Fibroblast of gingiva (primary cell): Measurements from ENCODE around the gene ALOX12.

Experiments
- DNase-seq: peaks from one replicate; pipeline ENCODE4 v3.0.0-alpha.2; 2011; ENCODE audit warnings: low read depth

Gene ALOX12

DNA sequence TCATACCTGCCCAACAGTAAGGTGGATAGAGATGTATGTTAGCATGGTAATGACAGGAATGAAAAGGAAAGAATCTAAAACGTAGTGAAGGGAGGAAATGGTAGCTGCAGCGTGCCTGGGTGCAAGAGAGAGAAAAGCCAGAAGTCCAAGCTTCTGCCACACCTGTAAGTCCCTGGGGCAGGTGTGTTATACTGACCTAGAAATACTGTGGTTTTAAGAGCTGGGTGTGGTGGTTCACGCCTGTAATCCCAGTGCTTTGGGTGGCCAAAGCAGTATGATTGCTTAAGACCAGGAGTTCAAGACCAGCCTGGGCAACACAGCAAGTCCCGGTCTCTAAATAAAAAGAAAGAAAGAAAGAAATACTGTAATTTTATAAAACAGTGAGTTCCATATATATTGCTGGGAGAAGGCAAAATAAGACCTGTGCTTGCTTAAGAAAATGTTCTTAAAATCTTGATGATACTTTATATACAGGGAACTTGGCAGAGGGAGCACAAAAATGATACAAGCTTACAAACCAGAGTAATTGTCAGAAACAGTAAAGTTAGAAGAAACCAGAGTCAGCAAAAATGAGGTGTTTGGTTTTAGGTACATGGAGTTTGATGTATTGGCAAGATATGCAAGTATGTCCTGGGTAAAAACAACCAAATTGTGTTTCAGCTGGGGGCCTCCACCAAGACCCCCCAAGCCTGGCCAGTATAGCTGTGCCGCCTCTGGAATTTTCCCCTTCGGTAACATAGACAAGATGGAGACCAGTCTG lies 6.6 kb downstream of the ALOX12 start:
- DNase-seq, result no peak

DNA sequence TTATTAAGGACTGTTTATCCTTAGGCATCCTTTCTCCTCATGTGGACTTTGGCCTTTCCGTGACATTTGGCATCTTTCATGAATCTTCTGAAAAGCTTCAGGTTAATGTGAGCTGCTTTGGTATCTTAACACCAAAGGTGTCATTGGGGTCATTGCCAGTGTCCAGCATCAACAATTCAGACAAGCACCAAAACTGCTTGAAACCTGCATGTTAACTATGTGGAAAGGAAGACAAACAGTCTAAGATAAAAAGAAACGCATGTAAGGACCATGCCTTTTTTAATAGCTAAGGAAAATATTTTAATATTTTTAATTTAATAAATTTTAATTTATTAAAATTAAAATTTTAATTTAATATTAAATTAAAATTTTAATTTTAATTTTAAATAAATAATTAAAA lies 7.9 kb downstream of the ALOX12 start:
- no peak for DNase-seq

DNA sequence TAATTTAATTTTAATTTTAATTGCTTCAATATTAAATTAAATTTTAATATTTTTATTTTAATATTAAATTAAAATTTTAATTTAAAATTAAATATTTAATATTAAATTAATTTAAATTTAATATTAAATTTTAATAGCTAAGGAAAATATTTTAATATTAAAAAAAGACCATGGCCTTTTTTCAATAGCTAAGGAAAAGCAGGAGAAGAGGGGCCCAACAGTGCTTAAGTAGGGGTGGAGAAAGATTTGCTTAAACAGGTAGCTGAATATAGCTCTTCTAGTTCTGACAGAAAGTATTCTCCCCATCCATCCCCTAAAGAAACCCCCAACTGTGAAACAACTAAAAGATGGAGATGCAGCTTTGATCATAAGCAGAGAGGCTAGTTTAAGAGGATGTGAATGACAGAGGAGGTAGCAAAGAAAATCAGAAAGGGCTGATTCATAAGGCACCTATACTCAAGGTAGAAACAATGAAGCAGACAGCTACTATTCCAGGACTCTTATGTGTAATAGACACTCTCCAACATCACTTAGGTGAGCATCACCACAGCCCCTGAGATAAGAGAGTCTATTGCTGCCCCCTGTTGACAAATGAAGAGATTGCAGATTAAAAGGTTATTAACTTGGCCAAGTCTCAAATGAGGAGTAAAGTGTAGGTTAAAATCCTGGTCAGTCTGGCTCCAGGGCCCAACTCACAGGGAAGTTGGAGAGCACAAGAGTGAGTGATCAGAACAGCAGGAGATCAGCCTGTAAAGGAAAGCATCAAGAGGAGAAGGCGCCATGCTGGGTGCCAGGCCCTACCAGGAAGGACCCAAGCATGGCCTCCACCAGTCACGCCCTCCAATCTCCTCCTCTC lies 8.8 kb downstream of the ALOX12 start:
- DNase-seq, result peak; percentile 25

DNA sequence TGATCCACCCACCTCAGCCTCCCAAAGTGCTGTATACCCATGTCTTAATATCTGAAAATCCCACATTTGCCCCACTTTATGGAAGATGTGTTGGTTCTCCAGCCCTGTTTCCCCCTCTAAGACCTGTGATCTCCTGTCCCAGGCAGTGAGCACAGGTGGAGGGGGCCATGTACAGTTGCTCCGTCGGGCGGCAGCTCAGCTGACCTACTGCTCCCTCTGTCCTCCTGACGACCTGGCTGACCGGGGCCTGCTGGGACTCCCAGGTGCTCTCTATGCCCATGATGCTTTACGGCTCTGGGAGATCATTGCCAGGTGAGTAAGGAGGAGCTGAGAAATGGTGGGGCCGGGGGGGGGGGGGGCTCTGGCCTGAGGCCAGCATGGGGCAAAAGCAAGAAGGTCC lies 9.9 kb downstream of the ALOX12 start:
- no peak for DNase-seq

DNA sequence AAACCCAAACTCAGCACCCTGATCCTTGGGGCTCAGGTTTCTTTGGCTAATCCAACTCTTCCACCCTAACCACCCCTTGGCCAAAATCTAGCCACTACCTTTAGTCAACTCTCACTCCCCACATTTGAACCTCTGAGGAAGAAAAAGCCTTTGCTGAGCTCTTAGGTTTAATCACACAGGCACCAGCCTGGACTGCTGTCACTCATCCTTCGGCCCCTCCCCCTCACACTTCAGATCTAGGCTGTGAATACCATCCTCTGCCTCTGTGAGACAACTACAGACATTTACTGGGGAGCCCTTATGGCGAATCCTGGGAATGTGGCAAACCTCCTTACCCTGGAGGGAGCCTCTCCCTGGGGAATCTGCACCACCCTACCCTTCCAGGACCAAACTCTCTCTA lies 11.3 kb downstream of the ALOX12 start:
- no peak for DNase-seq

DNA sequence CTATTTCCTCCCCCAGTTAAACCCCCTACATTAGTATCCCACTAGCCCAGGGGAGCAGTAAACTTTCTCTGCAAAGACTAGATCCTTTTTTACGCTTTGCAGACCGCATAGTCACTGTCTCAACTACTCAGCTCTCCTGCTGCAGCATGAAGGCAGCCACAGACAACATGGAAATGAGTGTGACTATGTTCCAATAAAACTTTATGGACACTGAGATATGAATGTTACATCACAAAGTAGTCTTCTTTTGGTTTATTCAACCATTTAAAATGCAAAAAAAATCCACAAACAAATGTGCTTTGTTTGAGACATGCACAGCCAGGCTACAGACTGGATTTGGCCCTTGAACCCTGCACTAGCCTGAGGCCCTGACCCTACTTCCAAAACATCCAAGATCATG lies 14.7 kb downstream of the ALOX12 start:
- DNase-seq, result no peak

DNA sequence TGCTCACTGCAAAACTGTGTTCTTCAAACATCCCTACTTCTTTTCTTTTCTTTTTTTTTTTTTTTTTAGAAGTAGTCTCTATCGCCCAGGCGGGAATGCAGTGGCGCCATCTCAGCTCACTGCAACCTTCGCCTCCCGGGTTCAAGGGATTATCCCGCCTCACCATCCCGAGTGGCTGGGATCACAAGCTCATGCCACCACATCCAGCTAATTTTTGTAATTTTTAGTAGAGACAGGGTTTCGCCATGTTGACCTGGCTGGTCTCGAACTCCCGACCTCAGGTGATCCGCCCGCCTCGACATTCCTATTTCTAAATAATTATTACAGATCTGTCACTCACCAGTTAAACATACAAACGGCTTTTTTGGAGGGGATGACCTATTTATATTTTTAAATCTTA lies 15.6 kb downstream of the ALOX12 start:
- DNase-seq, result no peak

DNA sequence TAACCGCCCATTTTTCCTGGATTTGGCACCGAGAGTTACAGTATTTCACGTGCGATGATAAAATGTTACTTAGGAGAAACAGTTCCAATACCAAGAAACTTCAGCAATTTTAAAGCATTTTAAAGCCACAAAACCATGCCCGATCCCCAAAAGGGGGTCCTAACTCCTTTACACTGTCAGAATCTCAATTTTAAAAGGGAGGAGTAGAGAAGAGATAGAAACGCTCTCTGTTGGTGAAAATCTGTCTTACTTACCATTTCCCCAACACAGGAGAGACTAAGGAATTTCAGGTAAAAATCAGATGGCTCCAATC lies 16.0 kb downstream of the ALOX12 start:
- DNase-seq, result no peak

DNA sequence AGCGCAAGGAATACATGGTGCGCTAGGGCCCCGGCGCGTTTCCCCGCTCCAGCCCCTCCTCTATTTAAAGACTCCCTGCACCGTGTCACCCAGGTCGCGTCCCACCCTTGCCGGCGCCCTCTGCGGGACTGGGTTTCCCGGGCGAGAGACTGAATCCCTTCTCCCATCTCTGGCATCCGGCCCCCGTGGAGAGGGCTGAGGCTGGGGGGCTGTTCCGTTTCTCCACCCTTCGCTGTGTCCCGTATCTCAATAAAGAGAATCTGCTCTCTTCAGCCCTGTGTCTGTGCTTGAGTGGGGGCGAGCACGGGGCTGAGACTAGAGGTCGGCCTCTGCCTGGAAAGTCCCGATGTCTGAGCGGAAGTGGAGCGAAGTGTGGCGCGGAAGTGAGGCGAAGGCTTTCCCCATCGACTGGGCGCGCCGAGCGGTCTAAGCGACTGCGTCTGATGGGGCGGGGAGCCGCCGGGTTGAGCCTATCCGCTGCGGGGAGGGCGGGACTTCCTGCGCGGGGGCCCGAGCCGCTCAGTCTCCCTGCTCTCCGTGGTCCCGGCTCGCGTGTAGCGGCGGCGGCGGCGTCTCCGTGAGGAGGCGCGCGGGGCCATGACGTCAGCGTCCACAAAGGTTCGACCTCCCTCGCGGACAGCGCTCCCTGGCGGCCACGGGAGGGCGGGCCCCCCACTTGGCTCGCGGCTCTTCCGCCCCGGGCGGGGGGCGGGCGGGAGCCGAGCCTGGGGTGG lies 18.6 kb downstream of the ALOX12 start:
- DNase-seq, result peak; percentile 99

DNA sequence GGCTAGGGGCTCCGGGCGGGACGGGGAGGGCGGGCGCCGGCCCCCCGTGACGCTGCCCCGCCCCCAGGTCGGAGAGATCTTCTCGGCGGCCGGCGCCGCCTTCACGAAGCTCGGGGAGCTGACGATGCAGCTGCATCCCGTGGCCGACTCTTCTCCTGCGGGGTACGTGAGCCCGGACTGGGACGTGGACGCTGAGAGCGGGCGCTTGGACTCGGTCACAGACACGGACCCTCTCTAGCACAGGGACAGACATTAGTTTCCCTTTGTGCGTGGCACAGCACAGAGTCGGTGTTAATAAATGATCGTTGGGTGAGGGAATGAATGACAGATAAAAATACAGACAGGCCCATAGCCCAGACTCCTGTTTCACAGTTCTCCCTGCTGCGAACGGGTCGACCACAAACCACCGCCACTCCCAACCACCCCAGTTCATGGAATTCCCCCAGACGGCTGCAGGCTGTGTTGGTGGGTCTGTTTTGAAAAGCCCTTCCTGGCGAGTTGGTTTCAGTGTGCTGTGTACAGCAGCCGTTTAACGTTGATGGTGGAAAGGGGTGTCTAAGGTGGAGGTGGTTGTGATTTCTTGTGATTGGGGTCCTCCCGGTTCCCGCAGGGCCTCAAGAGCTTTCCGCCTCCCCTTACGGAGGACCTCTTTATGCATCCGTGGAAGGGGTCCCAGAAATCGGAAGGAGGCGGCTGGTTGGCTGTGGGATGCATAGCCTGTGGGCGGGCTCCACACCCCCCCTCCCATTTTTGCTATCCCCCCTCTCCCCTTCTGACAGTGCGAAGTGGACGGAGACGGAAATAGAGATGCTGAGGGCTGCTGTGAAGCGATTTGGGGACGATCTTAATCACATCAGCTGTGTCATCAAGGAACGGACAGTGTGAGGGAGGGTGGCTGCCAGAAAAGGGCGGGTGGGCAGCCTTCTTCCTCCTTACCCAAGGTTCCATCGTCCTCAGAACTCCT lies 19.4 kb downstream of the ALOX12 start:
- DNase-seq, result no peak

DNA sequence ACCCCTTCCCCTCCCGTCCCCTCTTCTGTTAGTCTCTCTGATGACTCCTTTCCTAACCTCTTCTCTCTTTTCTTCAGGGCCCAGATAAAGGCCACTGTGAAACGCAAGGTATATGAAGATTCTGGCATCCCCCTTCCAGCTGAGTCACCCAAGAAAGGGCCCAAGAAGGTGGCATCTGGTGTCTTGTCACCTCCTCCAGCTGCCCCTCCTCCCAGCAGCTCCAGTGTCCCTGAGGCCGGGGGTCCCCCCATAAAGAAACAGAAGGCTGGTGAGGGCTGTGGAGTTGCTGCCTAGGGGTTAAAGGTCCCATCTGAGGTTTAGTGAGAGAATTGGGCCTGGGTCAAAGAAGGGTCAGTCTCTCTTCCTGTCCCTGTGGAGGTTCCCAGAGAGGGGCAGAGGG lies 20.6 kb downstream of the ALOX12 start:
- DNase-seq, result no peak

DNA sequence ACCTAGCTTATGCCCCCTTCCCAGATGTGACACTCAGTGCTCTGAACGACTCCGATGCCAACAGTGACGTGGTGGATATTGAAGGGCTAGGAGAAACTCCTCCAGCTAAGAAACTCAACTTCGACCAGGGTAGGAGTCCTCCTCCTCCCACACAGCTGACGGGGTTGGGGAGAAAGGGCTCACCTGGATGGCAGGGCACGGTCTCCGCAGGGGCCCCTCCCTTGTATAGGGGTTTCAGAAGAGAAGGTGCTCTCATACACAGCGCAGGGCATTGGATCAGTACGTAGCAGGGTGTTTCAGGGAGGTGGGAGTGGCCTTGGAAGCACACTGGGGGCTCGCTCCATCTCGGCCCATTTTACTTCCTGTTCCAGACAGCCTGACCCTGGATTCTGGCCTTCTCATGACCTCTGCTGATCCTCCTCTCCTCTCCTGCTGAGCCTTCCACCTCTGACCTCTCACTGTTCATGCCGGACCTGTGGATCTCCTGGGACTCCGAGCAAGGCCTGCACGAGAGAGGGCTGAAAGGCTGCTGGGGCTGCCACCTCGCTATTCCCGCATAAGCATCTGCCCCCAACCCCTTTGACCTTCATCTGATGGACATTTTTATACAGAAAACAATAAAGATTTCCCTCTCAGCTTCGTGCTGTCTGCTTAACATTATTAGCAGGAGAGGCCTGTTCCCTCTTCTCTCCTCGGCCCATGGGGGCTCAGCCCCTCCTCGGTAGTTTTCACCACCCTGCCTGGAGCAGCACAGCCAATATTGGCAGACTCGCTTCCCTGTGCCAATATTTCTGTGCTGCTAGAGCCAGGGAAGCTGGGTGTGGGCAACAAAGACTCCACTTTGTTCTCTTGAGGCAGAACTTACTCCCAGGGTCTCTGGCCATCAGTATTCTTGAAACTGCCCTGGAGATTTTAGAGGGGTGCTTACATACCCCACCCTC lies 21.3 kb downstream of the ALOX12 start:
- no peak for DNase-seq

DNA sequence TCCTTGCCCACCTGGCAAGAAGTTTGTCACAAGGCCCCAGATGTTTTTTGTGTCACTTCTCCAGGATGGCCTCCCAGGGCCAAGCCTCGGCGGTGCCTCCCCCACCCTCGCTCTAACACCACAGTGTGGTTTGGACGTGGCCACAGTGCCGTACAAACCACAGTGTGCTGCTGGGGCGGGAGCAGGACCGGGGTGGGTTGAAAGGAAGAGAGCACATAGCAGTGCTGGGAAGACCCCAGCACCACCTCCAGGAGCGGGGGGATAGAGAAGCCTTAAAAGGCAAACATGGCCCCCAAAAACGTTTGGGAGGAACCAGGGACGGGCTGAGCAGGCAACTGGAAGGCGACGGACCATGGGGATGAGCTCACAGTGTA lies 22.0 kb downstream of the ALOX12 start:
- no peak for DNase-seq

DNA sequence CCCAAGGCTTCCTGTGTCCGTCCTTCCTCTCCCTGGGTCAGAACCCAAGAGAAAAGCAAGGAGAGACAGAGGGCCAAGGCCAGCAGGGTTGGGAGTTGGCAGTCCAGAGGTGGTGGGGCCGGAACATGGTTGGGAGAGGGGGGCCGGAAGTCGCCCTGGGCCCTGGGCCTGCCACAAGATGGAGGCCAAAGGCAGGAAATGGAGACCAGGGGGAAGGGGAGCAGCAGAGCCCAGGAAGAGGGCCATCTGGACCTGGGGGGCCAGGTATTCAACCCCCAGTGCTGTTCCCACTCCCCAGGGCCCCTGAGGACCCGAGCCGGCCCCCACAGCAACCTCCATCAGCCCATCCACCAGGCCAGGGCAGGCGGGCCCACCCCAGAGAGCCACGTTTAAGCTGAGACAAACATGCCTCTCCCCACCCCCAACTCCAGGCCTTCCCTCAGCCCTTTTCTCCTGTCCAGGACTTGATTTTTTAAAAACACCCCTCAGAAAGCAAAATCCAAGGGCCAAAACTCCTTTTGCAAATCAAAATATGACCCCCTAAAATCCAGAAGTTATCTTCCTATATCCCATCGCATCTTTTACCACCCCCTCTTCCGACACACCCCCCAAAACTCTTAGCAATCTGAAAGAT lies 22.6 kb downstream of the ALOX12 start:
- no peak for DNase-seq

DNA sequence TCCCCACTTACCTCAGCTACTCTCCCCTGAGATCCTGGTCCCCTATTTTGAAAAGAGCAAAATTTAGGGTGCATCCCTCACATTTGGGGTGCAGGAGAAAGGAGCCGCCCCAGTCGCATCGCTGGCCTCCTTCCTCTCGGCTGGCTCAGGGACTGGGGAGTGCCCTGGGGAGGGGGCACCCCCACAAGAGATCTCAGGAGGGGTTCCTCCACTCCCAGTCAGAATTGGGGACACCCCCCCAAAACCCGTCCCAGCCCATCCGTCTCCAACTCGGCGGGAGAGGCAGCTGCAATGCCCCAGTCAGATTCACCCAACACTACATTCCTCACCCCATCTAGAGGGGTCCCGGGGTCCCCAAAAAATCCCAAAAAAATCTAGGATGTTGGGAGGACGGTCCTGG lies 23.5 kb downstream of the ALOX12 start:
- no peak for DNase-seq

DNA sequence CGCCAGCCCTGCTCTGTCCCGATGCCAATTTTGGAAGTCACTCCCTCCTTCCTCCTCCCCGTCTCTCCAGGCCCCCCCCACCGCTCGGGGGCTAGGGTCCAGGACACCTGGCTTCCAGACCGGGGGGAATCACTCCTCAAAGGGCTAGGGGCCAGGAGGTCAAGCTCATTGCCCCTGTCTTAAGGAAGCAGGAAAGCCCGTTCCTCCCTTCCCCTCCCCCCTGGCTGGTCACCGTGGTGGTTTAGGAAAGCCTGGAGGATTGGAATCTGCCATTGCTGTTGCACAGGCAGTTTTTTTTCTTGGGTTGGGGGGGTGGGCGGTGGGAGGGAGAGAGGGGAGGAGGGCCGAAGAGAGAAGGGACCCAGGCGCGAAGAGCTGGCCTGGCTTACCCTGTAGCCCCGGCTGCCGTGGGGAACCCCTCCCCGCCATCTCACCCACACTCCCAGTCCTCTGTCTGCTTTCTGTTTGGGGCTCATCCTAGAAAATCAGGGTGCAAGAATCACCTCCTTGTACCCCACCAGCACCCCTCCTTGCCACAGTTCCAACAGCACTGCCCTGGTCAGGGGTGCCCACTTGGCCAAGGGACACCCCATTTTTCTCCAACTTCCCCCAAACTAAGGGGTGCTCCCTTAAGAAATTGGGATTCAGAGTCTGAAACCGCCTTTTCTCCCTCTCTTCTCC lies 24.1 kb downstream of the ALOX12 start:
- DNase-seq, result peak; percentile 42

DNA sequence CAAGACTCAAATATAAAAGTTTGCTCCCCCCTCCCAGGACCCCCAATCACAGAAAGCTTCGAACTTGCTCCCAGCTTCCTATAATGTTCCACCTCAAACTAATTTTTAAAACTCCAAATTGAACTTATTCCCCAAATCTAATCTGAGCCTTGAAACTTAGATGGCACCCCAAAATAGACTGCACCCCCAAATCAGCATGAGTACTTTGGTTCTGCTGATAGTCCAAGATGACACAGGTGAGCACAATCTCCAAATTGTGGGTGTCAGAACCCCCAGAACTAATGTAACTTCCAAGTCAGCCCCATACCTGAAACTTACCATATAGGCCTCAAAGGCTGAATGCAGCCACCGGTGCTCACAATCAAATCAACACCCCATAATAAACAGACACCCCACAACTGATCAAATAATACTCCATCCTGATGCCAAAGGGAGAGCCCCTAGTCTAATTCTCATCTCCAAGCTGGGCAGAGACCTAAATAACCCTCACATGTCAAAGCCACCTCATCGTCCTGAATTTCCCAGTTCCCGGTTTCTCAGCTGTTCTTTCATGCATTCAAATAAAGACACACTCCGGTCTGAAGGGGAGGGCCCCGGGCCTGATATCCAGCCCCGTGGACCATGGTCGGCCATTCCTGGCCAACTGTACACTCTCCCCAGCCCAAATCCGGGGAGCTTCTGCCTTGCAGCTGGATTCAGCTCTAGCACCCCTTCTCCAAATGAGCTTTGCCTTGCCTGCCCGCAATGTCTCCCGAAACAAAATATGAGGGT lies 25.2 kb downstream of the ALOX12 start:
- no peak for DNase-seq

DNA sequence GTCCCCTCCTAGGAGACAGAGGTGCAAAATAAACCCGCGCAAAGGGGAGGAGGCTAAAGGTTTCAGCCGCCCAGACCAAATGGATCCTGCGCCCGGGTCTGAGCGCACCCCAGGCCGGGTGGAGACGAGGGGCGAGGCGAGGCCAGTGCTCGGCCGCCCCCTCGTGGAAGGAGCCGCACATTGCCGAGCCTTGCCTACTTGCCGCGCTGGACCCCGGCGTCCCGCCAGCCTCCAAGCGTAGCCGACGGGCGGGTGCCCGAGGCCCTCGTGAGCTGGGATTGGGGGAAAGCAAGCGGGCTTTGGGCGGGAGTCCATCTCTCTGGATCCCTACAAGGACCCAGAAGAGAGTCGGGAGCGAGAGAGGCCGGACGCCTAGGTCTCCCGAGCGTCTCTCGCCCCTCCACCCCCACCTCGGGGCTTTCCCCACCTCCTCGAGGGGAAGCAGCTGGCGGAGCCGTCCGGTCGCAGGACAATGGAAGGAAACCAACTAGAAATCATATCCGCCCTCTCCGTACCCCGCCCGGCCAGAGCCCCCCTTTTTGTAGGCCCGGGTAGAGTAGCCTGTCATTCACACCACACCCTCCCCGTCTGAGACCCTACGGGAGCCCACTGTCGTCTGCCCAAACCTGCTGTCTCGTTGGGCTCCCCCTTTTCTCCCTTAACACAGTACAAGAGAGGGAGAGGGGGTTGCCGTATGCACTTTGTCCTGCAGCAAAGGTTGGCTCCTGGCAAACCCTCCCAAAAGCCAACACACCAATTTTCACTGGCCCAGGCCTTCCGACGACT lies 26.3 kb downstream of the ALOX12 start:
- DNase-seq, result peak; percentile 56
